IPS-18c (cell line): ENCODE results near the gene CYBC1.
A peak's percentile ranks its signal among the peaks of the same experiment; 100 is the strongest.

Source experiments
- H3K4me3 ChIP-seq: 2 replicates; pipeline ENCODE4 v1.7.0; 2013; ENCODE audit warnings: low read depth, mild to moderate bottlenecking, low read length, moderate library complexity; ENCODE audit not compliant: insufficient read depth
- H3K9me3 ChIP-seq: one replicate; pipeline ENCODE4 v1.6.1; 2013; ENCODE audit warnings: mild to moderate bottlenecking, low read length, moderate library complexity; ENCODE audit not compliant: control insufficient read depth, insufficient read depth

The CYBC1 gene

GRCh38 chr17:82450357-82451106 is at the start of gene CYBC1:
CYBC1 (minus strand) TSS chr17:82450752; CDS start chr17:82449254, 1,498 bp downstream.
- H3K4me3 ChIP-seq, result peak within 1 kb of the TSS; percentile 97

GRCh38 chr17:82497483-82498405 is 47.2 kb upstream of the CYBC1 start:
- H3K9me3 ChIP-seq, result peaks cover 2% of the 10 kb centered on the region
- peak overlapping the region; percentile 58 for H3K4me3 ChIP-seq

More at GRCh38 chr17:82450357-82451106, at the start of gene CYBC1:
- H3K9me3 ChIP-seq, result peaks cover 2% of the 10 kb centered on the region

- Histone ChIP-seq H3K4me3 (peak overlapping the region; percentile 71), H3K9me3 (peaks cover 2% of the 10 kb centered on the region)
Observed at GRCh38 chr17:82496529-82497434, 46.2 kb upstream of the CYBC1 start.

GRCh38 chr17:82495844-82496528 is 45.4 kb upstream of the CYBC1 start:
- Histone ChIP-seq H3K4me3 (no peak overlapping the region), H3K9me3 (peaks cover 2% of the 10 kb centered on the region)

- peak overlapping the region; percentile 6; the same call in 1 of the 2 replicates for H3K4me3 ChIP-seq
- H3K9me3 ChIP-seq, result peaks cover 4% of the 10 kb centered on the region
Observed at GRCh38 chr17:82494236-82495055, 43.9 kb upstream of the CYBC1 start.

GRCh38 chr17:82493226-82493781 is 42.8 kb upstream of the CYBC1 start:
- H3K9me3 ChIP-seq, result peaks cover 4% of the 10 kb centered on the region
- H3K4me3 ChIP-seq, result no peak overlapping the region

- no peak overlapping the region for H3K4me3 ChIP-seq
- peaks cover 4% of the 10 kb centered on the region for H3K9me3 ChIP-seq
Observed at GRCh38 chr17:82492643-82493225, 42.2 kb upstream of the CYBC1 start.

GRCh38 chr17:82491533-82491932 is 41.0 kb upstream of the CYBC1 start:
- no peak overlapping the region for H3K4me3 ChIP-seq
- peaks cover 4% of the 10 kb centered on the region for H3K9me3 ChIP-seq

- Histone ChIP-seq H3K4me3 (no peak overlapping the region), H3K9me3 (peaks cover 3% of the 10 kb centered on the region)
Observed at GRCh38 chr17:82491196-82491530, 40.6 kb upstream of the CYBC1 start.

- H3K9me3 ChIP-seq, result peaks cover 5% of the 10 kb centered on the region
- H3K4me3 ChIP-seq, result no peak overlapping the region
Observed at GRCh38 chr17:82490512-82491195, 40.1 kb upstream of the CYBC1 start.

GRCh38 chr17:82489851-82490511 is 39.4 kb upstream of the CYBC1 start:
- peaks cover 6% of the 10 kb centered on the region for H3K9me3 ChIP-seq
- H3K4me3 ChIP-seq, result no peak overlapping the region

GRCh38 chr17:82489117-82489516 is 38.6 kb upstream of the CYBC1 start:
- Histone ChIP-seq H3K9me3 (peaks cover 6% of the 10 kb centered on the region), H3K4me3 (no peak overlapping the region)

GRCh38 chr17:82487910-82488309 is 37.4 kb upstream of the CYBC1 start:
- Histone ChIP-seq H3K9me3 (peaks cover 6% of the 10 kb centered on the region), H3K4me3 (no peak overlapping the region)

- H3K4me3 ChIP-seq, result no peak overlapping the region
- H3K9me3 ChIP-seq, result peaks cover 6% of the 10 kb centered on the region
Observed at GRCh38 chr17:82486231-82487094, 35.9 kb upstream of the CYBC1 start.
